Smooth muscle cell (in vitro differentiated cells): Measurements from ENCODE around the gene ASS1. TPM values are rescaled to one million over a fixed set of nuclear protein-coding genes. Genes with fewer than 3 reads are reported as not detected.

Experiments used
- DNase-seq: peaks from one replicate; lab custom pipeline; 2025; ENCODE audit not compliant: unreplicated experiment; lab: John Stamatoyannopoulos, UW
- H2AFZ ChIP-seq: fragments of 200-600 bp; sonication (generic); 2 replicates; pipeline ENCODE4 v1.6.0; 2016; ENCODE audit warnings: antibody characterized with exemption, low read depth, mild to moderate bottlenecking
- H3F3A ChIP-seq: fragments of 200-600 bp; sonication (generic); 2 replicates; pipeline ENCODE4 v1.6.0; 2017; ENCODE audit warnings: antibody characterized with exemption, low read depth
- H3K27ac ChIP-seq: fragments of 200-600 bp; sonication (generic); 2 replicates; pipeline ENCODE4 v1.5.1; 2016; ENCODE audit warnings: low read depth, mild to moderate bottlenecking
- H3K27me3 ChIP-seq: fragments of 200-600 bp; sonication (generic); 2 replicates; pipeline ENCODE4 v1.6.1; 2016; ENCODE audit warnings: low read depth, mild to moderate bottlenecking
- H3K36me3 ChIP-seq: fragments of 200-600 bp; sonication (generic); 2 replicates; pipeline ENCODE4 v1.5.1; 2016; ENCODE audit warnings: low read depth
- H3K4me1 ChIP-seq: fragments of 200-600 bp; sonication (generic); 2 replicates; pipeline ENCODE4 v1.5.1; 2016; ENCODE audit warnings: low read depth
- H3K4me2 ChIP-seq: fragments of 200-600 bp; sonication (generic); 2 replicates; pipeline ENCODE4 v1.6.0; 2016; ENCODE audit warnings: mild to moderate bottlenecking
- H3K4me3 ChIP-seq: fragments of 200-600 bp; sonication (generic); 2 replicates; pipeline ENCODE4 v1.5.1; 2016; ENCODE audit warnings: mild to moderate bottlenecking
- H3K79me2 ChIP-seq: fragments of 200-600 bp; sonication (generic); 2 replicates; pipeline ENCODE4 v1.6.0; 2016; ENCODE audit warnings: low read depth, mild to moderate bottlenecking
- H3K9ac ChIP-seq: fragments of 200-600 bp; sonication (generic); 2 replicates; pipeline ENCODE4 v1.6.0; 2016; ENCODE audit warnings: low read depth
- H3K9me3 ChIP-seq: fragments of 200-600 bp; sonication (generic); replicated peaks from 2 replicates; pipeline ENCODE4 v1.5.1; 2016; ENCODE audit warnings: low read depth
- H4K20me1 ChIP-seq: fragments of 200-600 bp; sonication (generic); 2 replicates; pipeline ENCODE4 v1.6.0; 2016; ENCODE audit warnings: low read depth
- CTCF ChIP-seq: fragments of 200-600 bp; sonication (generic); IDR thresholded peaks from 2 replicates; pipeline ENCODE4 v1.5.1; 2017; ENCODE audit warnings: borderline replicate concordance, mild to moderate bottlenecking, antibody characterized with exemption; ENCODE audit not compliant: insufficient read depth, poor library complexity, severe bottlenecking
- WGBS: methylation state at CpG from one replicate; pipeline ENCODE4 v1.1.7; 2016; ENCODE audit warnings: low lambda C conversion rate; 5-methylcytosine and 5-hydroxymethylcytosine counted together
- polyA plus RNA-seq: library from polyadenylated mRNA; unstranded; fragments of >200 nt; fragmentation: Nextera tagmentation; extraction: Ambion mirVana; gene quantifications from 2 replicates; pipeline ENCODE4 v1.2.1, GENCODE V29; 2016
- total RNA-seq: library from RNA; depleted of rRNA; stranded (reverse); fragments of >200 nt; gene quantifications from 2 replicates; pipeline ENCODE4 v1.2.3, GENCODE V29; 2014

The ASS1 gene
- total and polyA plus RNA-seq, 2 experiments from 2014 or later, result 78.2 to 81.5 TPM

DNA sequence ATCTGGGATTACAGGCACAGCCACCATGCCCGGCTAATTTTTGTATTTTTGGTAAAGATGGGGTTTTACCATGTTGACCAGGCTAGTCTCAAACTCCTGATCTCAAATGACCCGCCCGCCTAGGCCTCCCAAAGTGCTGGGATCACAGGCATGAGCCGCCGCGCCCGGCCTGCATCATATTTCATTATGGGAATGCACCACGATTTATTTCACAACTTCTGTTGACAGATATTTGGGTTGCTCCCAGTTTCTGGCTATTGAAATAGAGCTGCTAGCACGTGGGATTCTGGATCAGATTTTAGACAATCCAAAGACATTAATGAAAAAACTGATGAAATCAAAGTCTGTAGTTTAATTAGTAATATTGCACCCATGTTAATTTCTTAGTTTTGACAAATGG lies 86.2 kb downstream of the ASS1 start:
- no peak for TF ChIP-seq CTCF
- Histone ChIP-seq H3K9ac (no peak overlapping the region), H3K9me3 (no peaks in the 10 kb centered on the region), H2AFZ (no peak overlapping the region), H3K27ac (no peak overlapping the region), H3K79me2 (no peaks in the 10 kb centered on the region), H3F3A (no peaks in the 10 kb centered on the region), H3K4me2 (no peak overlapping the region), H4K20me1 (no peaks in the 10 kb centered on the region), H3K4me1 (peaks cover 6% of the 10 kb centered on the region), H3K4me3 (no peak overlapping the region), H3K27me3 (no peaks in the 10 kb centered on the region), H3K36me3 (no peaks in the 10 kb centered on the region)
- 72% methylated on average over 9 of the region's 9 CpGs for WGBS
- DNase-seq, result no peak

DNA sequence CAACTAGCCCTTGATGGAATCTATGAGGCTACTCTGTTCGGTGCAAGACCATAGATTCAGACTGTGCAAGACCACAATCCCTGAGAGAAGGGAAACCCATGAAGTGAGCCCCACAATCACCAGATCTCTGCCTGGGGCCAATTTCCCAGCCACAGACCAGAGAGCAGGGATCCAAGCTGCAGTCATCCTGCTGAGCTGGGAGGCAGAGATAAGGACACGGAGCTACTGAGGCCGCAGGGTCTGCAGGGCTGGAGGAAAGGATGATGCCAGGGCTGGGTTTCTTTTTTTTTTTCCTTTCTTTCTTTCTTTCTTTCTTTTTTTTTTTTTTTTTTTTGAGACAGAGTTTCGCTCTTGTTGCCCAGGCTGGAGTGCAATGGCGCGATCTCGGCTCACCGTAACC lies 86.9 kb downstream of the ASS1 start:
- H3K4me2 ChIP-seq, result no peak overlapping the region
- H3K27ac ChIP-seq, result no peak overlapping the region
- H3K4me3 ChIP-seq, result no peak overlapping the region
- whole genome bisulfite sequencing, result 63% methylated on average over 7 of the region's 8 CpGs
- H3F3A ChIP-seq, result no peaks in the 10 kb centered on the region
- no peaks in the 10 kb centered on the region for H4K20me1 ChIP-seq
- no peak overlapping the region for H2AFZ ChIP-seq
- H3K9me3 ChIP-seq, result no peaks in the 10 kb centered on the region
- TF ChIP-seq CTCF, result no peak
- H3K4me1 ChIP-seq, result peaks cover 11% of the 10 kb centered on the region
- DNase-seq, result no peak
- no peaks in the 10 kb centered on the region for H3K79me2 ChIP-seq
- no peaks in the 10 kb centered on the region for H3K27me3 ChIP-seq
- H3K36me3 ChIP-seq, result no peaks in the 10 kb centered on the region
- no peak overlapping the region for H3K9ac ChIP-seq

GRCh38 chr9:130532426-130533080 lies 87.8 kb downstream of the ASS1 start:
- DNase-seq, result no peak
- Histone ChIP-seq H4K20me1 (no peaks in the 10 kb centered on the region), H3K27ac (no peak overlapping the region), H3K4me3 (no peak overlapping the region), H3K79me2 (no peaks in the 10 kb centered on the region), H3F3A (no peaks in the 10 kb centered on the region), H3K36me3 (no peaks in the 10 kb centered on the region), H3K4me1 (peaks cover 15% of the 10 kb centered on the region), H3K9ac (no peak overlapping the region), H3K27me3 (no peaks in the 10 kb centered on the region), H3K4me2 (no peak overlapping the region), H2AFZ (no peak overlapping the region), H3K9me3 (no peaks in the 10 kb centered on the region)
- TF ChIP-seq CTCF, result no peak
- WGBS, result 79% methylated on average over 10 of the region's 10 CpGs
